HL-60/S4 (cell line): Measurements from ENCODE around the gene COL15A1.

Source experiments
- in situ Hi-C: fragments of 300-500 bp; cut with MboI; formaldehyde crosslinking; loops from 2 replicates; pipeline ENCODE4 v1.14.3; 2022; ENCODE audit warnings: low sequenced_read_pairs

The COL15A1 gene

DNA sequence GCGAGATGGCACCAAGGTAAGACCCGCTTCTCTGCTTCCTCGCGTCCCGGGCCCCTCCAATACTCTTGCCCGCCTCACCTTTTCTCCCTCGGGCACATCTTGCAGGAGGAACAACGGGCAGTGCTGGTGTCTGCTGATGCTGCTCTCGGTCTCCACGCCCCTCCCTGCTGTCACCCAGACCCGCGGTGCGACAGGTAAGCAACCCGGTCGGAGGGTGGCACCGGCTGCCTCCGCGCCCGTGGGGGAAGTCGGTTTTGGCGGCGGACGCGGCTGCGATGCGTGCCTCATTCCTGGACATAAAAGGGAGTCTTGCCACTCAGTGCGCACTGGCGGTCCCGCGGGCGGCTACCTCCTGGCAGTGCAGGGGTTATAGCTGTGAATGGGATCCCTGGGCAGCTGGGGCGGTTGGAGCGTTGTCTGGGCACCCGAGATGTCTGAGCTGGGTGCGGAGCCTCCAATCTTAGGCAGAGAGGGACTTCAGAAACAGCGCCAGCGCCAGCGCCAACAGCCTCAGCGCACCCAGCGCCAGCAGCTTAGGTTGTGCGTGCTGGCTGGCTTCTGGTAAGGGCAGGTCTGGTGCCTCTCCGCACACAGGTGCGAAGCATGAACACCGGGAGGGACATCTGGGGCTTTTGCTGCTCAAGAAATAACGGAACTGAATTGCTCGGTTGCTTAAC lies 488 bp downstream of the COL15A1 start:
- in situ Hi-C loops, result no loop called here

DNA sequence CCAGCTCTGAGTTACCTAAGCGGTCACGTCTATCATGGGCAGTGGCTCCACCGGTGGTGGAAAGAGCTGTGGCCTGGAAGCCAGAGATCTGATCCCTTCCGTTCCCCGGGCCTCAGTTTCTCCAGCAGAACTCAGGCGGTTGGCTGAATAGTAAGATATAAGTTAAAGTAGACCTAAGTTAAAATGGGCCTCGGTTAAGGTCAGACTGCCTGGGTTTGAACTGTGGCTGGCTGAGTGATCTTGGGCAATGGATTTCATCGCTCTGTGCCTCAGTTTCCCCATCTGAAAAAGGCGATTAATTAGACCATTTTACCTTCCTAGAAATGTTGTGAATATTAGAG lies 997 bp downstream of the COL15A1 start:
- in situ Hi-C loops, result no loop called here

DNA sequence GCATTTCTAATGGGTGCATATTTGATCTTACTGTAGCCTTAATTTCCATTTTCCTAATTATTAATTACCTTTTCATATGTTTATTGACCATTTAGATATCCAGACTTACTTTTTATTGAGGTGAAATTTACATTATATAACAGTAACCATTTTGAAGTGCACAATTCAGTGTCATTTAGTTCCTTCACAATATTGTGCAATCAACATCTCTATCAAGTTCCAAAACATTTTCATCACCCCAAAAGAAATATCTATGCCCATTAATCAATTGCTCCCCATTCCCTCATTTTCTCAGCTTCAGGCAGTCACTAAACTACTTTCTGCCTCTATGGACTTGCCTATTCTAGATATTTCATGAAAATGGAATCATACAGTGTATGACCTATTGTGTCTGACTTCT lies 5.9 kb downstream of the COL15A1 start:
- in situ Hi-C loops, result no loop called here

DNA sequence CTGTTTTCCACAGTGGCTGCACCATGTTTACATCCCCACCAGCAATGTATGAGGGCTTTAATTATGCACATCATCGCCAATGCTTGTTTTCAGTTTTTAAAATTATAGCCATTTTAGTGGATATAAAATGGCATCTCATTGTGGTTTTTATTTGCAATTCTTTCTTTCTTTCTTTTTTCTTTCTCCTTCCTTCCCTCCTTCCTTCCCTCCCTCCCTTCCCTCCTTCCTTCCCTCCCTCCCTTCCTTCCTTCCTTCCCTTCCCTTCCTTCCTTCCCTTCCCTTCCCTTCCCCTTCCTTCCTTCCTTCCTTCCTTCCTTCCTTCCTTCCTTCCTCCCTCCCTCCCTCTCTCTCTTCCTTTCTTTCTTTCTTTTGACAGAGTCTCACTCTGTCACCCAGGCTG lies 6.6 kb downstream of the COL15A1 start:
- in situ Hi-C loops, result no loop called here

DNA sequence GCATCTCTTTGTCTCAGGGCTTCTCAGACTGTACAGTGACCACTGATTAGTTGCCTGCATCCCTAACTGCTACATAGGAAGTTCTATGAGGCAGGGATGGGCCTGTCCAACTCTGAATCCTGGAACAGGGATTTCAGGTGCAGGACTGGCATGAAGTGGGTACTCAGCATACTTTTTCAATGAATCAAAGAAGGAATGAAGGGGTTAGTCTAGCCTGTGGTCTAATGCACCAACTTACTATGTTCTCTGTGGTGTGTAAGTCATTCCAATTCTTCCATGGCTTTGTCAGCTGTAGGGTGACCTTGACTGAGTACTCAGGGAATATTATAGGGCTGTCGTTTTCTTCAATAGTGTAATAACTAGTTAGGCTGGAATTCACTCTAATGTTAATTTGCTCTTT lies 8.3 kb downstream of the COL15A1 start:
- in situ Hi-C loops, result no loop called here

DNA sequence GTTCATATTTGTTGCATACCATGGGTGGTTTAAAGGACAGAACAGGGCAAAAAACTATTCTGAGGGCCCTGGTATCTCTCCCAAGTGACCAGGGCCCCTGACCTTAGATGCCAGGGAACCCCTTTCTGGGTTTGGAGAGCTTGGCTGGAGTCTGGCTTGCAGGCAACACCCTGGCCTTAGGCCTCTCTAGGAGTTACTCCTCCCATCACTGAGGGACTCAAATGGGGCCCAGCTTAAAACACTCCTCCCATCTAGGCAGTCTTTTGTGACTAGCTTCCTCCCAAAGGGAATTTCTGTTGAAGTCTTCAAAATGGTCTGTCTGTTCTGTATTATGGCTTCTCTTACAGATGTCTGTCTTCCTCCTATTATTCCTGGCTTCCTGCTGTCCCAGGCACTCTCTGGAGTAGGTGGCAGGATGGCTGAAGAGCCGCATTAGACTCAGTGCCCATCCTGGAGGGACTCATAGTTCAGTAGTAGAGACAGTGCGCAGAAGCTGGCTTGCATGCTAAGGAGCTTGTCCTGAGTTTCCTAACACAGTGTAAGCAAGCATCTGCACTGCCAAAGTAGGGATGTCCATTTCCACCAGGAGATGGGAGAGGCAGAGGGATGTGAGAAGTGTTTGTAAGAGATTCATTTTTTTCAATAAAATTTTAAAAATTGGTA lies 10.0 kb downstream of the COL15A1 start:
- in situ Hi-C loops, result no loop called here

DNA sequence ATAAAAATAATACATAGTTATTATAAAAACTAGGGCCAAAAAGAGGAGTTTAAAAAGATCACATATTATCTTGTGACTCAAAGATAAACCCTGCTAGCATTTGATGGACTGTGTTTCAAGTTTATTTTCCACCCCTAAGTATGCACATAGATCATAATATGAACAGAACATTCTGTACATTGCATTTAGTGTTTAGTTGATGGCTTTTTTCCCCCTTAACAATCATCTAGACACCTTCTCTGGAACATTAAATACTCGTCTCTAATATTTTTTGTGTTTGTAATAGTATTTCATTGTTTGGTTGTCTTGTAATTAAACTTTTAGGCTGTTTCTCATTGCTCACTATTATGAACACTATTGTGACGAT lies 10.5 kb downstream of the COL15A1 start:
- in situ Hi-C loops, result no loop called here

DNA sequence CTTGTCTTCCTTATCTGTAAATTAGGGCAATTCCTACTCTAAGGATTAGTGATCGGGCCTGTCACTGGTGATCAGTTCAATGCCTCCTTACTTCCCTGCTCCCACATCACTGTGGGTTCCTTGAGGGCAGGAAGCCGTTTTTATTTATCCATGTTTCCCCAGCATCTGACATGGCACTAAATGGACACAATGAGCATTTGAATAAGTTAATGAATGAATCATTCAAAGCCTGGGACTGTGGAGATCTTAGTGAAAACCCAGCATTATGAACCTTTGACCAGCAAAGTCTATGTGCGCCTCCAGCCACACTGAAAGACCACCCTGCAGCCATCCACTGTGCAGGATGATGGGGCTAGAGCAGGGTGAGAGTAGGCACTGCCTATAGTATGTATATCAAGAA lies 11.6 kb downstream of the COL15A1 start:
- in situ Hi-C loops, result no loop called here

DNA sequence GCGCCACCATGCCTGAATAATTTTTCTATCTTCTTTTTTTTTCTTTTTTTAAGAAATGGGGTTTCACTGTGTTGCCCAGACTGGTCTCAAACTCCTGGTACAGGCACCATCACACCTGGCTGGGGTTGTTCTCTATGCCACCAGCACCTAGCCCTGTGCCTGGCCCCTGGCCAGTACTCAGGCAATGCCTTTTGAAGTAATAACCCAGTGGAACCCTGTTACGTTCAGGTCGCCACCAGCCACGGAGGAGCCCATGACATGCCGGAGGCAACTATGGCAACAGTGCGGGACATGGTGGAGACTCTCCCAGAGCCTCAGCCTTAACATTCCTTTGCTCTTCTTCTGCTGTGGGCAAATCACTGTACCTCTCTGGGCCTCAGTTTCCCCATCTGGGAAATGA lies 14.1 kb downstream of the COL15A1 start:
- in situ Hi-C loops, result no loop called here

DNA sequence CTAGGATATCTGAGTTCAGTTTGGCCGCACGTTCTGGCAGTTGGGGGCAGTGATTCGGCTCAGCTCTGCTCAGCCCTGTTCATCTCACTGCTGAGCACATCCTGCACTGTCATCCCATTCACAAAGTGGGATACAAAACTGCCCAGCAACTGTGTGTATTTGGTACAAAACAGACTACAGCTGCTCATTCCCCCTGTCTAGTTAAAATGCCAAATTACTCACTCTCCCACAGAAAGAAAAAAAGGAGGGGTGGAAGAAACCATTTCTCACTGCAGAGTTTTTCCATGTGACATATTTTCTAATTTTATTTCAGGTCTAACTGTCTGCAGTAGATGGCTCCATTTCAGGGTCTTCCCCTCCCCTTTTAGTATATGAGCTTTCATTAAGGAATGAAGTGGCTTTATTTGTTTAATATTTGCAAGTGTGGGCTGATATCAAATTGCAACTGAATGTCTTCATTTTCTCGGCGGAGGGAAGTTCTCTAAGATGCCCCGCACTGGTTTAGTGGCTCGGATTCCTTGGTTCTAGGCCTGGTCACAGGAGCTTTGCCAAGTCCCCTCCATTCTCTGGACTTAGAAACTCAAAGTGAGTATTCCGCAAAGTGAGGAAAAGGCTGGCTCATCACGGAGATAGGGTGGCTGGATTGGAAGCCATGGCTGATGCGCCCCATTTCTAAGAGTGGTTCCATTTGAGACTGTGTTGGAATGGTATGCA lies 14.7 kb downstream of the COL15A1 start:
- in situ Hi-C loops, result no loop called here

DNA sequence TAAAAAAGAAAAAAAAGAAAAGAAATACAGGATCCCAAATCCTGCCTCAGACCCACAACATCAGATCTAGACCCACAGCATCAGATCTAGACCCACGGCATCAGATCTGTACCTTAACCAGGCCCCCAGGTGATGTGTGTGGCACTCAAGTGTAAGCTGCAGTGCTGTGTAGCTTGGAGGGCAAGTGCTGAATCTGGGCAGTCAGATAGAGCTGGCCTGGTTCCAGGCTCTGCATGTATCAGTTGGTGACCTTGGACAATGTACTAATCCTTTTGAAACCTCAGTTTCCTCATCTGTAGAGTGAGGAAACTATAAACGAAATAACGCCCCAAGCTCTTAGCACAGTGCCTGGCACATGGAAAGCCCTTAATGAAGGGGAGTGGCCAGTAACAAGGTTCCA lies 16.7 kb downstream of the COL15A1 start:
- in situ Hi-C loops, result no loop called here

DNA sequence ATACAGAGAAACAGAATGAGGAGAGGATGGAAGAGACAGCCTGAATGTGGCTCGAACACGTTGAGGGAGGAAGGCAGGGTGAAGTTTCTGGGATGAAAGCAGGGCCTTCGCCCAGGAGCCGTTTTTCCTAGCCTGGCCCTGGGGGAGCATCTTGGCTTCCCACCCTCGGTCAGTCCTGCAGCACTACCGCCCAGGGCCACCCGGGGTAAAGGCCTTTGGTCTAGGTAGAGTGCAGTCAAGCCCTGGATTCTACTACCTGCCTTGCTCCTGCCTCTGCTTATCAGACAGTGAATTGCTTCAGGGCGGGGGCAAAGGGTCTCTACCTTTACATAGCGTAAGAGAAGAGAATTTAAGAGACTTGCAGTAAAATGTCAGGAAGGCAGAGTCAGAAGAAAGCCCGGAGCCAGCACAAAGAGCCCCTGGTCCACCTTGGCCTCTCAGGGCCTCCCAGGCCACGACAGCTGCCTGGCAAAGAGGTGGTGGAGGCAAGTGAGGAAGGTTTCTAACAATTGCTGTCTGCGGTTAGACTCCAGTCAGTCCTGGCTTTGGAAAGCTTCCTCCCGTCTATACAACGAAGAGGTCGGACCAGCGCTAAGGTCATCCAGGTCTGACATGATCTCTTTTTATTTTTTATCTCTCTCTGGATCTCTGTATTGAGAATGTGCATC lies 17.9 kb downstream of the COL15A1 start:
- in situ Hi-C loops, result no loop called here

DNA sequence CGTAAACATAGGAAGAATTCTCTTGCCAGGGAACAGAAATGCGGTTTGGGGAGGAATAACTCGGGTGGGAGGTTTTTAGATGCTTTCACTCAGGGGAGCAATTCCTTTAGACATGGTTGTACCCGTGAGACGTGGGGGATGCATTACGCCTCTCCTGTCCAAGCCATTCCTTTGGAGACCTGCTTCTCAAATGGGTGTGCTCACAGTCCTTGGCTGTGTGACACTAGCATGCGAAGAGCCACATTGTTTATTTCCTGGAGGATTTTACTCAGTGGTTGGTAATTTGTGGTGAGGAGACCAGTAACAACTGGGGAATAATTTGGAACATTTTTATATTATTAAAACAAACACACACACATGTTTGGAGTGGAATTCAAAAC lies 18.5 kb downstream of the COL15A1 start:
- in situ Hi-C loops, result no loop called here

DNA sequence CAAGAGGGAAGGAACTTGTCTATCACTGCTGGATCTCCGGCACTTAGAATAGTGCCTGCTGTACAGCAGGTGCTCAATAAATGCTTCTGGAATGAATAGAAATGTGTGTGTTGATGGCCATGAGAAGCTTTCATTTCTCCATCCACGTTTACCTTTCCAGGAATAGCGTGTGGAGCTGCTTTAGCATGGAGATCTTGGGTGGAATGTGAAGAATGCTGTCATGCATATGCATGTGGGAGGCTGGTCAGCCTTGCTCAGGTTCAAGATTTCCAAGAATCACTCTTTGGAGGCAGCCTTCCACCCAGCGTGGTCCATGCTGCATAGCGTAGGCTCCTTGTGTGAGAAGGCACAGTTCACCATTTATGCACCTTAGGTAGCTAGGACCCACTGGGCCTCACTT lies 19.2 kb downstream of the COL15A1 start:
- in situ Hi-C loops, result no loop called here

DNA sequence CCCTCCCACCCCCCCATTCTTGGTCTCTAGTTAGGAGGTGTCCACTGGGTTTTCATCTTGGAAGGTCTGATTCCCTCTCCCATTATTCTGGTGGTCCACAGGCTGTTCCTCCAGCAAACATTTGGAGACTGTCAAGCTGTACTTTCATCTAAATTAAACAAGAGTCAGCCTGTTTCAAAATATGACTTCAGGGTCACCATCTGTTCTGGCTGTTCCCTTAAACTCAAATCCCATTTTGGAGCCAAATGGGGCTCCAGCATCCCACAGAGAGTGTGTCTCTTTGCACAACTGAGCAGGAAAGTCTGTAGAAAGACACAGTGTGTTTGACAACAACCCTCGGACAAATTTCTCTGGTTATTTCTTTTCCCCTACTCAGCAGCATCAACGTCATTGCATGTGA lies 20.5 kb downstream of the COL15A1 start:
- in situ Hi-C loops, result no loop called here

DNA sequence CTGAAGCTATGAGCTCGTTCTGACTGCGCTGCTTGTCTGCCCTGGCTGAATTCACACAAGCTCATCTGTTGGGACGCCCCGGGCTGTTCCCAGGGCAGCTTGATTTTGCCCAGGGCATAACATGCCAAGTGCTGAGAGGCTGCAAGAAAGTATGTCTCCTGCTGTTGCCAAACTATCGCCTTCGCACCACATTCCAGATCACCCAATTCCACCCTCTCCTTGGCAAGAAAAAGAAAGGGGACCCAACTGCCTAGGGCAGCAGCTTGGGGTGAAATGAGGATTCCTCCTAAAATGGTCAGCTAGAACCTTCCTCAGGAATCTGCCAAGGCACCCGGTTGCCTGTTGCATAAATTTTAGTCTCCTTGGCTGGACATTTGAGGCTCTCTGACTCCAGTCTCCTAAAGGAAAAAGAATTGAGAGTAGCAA lies 21.2 kb downstream of the COL15A1 start:
- in situ Hi-C loops, result no loop called here

DNA sequence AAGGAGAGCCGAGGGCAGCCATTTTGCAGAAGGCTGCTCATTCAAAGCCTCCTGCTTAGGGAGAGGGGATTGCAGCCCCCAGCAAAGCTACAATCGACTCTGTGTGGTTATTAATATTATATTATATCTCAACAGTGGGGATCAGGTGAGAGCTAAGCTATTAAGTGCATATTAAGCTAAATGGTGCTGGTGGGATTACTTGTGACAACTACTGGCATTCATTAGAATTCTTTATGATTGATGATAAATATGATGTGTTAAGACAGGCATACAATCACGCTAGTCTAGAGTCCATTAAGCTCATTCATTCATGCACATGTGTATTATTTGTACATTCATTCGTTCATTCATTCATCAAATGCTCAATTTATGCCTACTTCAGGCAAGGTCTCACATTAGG lies 23.0 kb downstream of the COL15A1 start:
- in situ Hi-C loops, result no loop called here

DNA sequence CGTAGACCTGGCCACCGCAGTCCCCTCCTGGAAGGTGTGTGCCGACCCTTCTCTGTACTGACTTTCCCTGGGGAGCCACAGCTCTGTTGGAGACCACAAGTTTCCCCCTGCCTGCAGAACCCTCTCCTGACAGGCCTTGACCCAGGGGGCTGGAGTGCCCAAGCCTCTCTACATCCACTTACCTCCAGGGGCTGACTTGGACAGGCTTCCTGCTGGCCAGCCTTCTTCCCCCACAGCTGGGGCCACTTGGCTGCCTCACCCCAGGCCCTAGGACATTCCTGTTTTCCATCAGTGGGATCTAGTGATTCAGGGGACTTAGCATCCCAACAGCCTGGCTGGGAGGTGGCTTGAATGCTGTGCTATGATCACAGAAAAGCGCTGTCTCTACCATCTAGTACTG lies 23.6 kb downstream of the COL15A1 start:
- in situ Hi-C loops, result no loop called here

DNA sequence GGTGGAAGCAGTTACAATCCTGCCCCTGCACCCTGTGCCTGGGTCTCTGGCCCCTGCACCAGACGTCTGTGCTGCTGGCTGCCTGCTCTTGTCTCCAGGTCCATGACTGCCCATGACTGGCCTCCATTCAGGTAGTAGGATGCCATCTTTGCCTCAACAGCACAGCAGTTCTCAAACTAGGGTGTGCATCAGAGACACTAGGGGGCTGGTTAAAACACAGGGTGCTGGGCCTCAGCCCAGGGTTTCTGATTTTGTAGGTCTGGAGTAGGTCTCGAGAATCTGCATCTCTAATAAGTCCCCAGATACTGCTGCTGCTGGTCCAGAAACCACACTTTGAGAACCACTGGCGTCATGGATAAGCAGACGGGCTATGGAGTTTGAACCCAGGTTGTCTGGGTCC lies 24.0 kb downstream of the COL15A1 start:
- in situ Hi-C loops, result no loop called here

DNA sequence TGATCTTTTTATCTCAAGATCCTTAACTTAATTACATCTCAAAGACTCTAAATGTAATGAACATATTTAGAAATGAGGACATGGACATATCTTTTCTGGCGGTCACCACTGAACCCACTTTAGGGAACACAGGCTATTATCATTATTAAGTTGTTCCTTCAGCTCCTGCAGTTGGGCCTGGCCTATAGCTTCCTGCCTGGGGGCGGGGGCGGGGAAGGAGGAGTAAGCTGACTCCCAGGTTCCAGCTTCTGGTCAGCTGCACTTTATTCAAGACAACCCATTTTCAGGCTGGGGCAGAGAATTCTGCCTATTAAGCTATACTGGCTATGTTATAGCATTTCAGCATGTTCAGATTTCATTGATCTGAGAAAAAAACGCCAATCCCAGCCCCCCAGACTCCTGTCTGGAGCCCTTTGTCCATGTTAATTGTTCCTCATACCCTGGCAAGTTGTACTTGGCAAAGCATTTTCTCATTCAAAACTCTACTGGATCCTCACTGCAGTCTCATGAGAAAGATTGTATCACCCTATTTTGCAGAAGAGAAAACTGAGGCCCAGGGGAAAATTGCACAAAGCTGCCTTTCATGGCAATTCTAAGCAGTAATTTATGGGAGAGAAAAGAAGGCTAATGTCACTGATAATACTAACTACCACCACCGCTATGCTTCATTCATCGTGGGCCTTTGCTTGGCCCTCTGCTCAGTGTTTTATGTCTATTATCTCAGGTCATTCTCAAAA lies 25.1 kb downstream of the COL15A1 start:
- in situ Hi-C loops, result no loop called here

DNA sequence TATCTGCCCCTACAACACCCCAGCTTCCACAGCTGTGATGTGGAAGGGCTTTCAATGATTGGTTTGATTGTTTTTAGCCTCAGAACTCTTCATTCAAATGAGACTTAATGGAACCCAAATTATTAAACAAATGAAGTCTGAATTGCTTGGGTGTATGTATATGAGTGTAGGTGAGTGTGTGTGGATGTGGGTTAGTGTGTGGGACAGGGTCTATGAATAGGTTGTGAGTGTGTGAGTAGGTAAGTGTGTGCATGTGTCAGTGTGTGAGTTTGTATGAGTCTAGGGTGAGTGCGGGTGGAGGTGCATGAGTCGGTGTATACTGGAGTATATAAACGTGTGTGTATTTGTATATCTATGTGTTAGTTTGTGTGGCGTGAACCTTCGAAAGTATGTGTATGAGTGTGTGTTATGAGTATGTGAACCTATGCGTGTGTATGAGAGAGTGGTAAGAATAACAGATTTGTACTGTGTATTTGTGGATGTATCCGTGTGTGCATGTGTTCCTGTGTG lies 26.9 kb downstream of the COL15A1 start:
- in situ Hi-C loops, result no loop called here
